ENCODE results near the gene DNM2. TPM values are rescaled to one million over a fixed set of nuclear protein-coding genes. Genes with fewer than 3 reads are reported as not detected.

The DNM2 gene
- total RNA-seq, 4 donors from 2014 or later: 469 to 1,152 (median 585) TPM

GRCh38 chr19:10796653-10797052, 78.8 kb downstream of the DNM2 start:
- WGBS, 2 donors (ENCODE audit: low coverage in 1 of 2): 96% methylated on average over 19 of the region's 19 CpGs; no CpG with 5 or more reads in 1 of the 2 donors
- intact Hi-C loops (cut with DNase I; ENCODE audit: low total_unique reads) (no loop called here), in situ Hi-C loops (cut with MboI; ENCODE audit: low pct_ligation_motif_present in 1 of 4, low pct_unique_long_range_greater_than_20kb in 1 of 4, low sequenced_read_pairs in 3 of 4) (no loop called here)
- Histone ChIP-seq H3K4me3 (no peak overlapping the region), H3K36me3 (peaks cover 0 to 71% (median 28%) of the 10 kb centered on the region in 4 donors), H3K27me3 (no peaks in the 10 kb centered on the region), H3K9me3 (no peaks in the 10 kb centered on the region), H3K27ac (no peak overlapping the region), H3K4me1 (no peaks in the 10 kb centered on the region)
- TF ChIP-seq, protein P1, sequence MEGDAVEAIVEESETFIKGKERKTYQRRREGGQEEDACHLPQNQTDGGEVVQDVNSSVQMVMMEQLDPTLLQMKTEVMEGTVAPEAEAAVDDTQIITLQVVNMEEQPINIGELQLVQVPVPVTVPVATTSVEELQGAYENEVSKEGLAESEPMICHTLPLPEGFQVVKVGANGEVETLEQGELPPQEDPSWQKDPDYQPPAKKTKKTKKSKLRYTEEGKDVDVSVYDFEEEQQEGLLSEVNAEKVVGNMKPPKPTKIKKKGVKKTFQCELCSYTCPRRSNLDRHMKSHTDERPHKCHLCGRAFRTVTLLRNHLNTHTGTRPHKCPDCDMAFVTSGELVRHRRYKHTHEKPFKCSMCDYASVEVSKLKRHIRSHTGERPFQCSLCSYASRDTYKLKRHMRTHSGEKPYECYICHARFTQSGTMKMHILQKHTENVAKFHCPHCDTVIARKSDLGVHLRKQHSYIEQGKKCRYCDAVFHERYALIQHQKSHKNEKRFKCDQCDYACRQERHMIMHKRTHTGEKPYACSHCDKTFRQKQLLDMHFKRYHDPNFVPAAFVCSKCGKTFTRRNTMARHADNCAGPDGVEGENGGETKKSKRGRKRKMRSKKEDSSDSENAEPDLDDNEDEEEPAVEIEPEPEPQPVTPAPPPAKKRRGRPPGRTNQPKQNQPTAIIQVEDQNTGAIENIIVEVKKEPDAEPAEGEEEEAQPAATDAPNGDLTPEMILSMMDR (IDR thresholded peaks at IDR 0.05): no peak
- DNase-seq: no peak

DNA sequence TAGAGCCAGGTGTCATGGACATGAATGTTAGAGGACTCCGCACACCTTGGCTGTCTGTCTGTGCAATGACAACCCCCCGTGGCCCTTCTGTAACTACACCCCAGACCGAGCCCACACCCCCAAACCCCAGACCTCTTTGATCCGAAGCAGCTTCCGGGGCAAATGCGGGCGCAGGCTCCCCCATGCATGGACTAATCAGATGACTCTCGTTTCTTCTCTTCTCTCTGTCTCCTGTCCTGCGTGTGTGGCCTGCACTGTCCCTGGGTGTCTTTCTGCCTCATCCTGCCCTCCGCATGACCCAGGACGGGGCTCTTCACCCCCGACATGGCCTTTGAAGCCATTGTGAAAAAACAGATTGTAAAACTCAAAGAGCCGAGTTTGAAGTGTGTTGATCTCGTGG, 79.2 kb downstream of the DNM2 start:
- no peaks in the 10 kb centered on the region for H3K4me1 ChIP-seq
- no peak for TF ChIP-seq EP300 (IDR thresholded peaks at IDR 0.05; ENCODE audit: low read depth)
- TF ChIP-seq, protein P1 (IDR thresholded peaks at IDR 0.05): no peak
- no peak for TF ChIP-seq POLR2A (IDR thresholded peaks at IDR 0.05)
- in situ Hi-C loops (cut with MboI; ENCODE audit: low pct_ligation_motif_present in 1 of 4, low pct_unique_long_range_greater_than_20kb in 1 of 4, low sequenced_read_pairs in 3 of 4) (no loop called here), intact Hi-C loops (cut with DNase I; ENCODE audit: low total_unique reads) (no loop called here)
- no peaks in the 10 kb centered on the region for H3K9me3 ChIP-seq
- no peak overlapping the region for H3K27ac ChIP-seq
- no peak overlapping the region for H3K4me3 ChIP-seq
- H3K36me3 ChIP-seq: peaks cover 0 to 71% (median 28%) of the 10 kb centered on the region in 4 donors
- DNase-seq: no peak
- H3K27me3 ChIP-seq: no peaks in the 10 kb centered on the region
- WGBS, 2 donors (ENCODE audit: low coverage in 1 of 2): 69 to 87% methylated on average over 3 to 14 of the region's 14 CpGs

GRCh38 chr19:10797541-10798256, 79.8 kb downstream of the DNM2 start:
- H3K9me3 ChIP-seq: no peaks in the 10 kb centered on the region
- peaks cover 0 to 72% (median 27%) of the 10 kb centered on the region in 4 donors for H3K36me3 ChIP-seq
- TF ChIP-seq POLR2A (IDR thresholded peaks at IDR 0.05): no peak
- TF ChIP-seq, protein P1 (IDR thresholded peaks at IDR 0.05): no peak
- peak in 1 of 3 donors; percentile 12 for TF ChIP-seq POLR2AphosphoS5 (IDR thresholded peaks at IDR 0.05)
- TF ChIP-seq EP300 (IDR thresholded peaks at IDR 0.05; ENCODE audit: low read depth): no peak
- H3K27me3 ChIP-seq: no peaks in the 10 kb centered on the region
- intact Hi-C loops (cut with DNase I; ENCODE audit: low total_unique reads) (no loop called here), in situ Hi-C loops (cut with MboI; ENCODE audit: low pct_ligation_motif_present in 1 of 4, low pct_unique_long_range_greater_than_20kb in 1 of 4, low sequenced_read_pairs in 3 of 4) (no loop called here)
- no peak overlapping the region for H3K27ac ChIP-seq
- no peaks in the 10 kb centered on the region for H3K4me1 ChIP-seq
- no peak for DNase-seq
- WGBS, 2 donors (ENCODE audit: low coverage in 1 of 2): 74 to 77% methylated on average over 3 to 19 of the region's 19 CpGs
- no peak overlapping the region for H3K4me3 ChIP-seq

DNA sequence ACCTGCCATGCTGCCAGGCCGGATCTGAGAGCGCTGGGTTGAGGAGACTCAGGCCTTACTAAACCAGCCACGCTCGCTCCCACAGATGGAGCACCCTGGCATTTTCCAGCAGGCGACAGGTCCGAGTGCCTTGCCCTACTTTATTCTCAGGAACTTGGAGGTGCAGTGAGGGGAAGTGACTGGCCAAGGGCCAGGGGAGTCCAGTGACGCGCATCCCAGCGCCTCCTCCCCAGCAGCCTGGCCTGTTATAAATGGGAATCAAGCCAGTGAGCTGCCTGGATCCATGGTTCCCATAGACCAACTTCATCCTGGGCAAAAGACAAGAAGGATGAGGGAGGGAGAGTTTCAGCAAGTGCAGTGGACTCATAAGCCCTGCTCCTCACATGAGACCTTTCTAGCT, 82.6 kb downstream of the DNM2 start:
- 82% methylated on average over 9 of the region's 9 CpGs; no CpG with 5 or more reads in 1 of the 2 donors for WGBS, 2 donors (ENCODE audit: low coverage in 1 of 2)
- H3K4me1 ChIP-seq: no peaks in the 10 kb centered on the region
- H3K27ac ChIP-seq: no peak overlapping the region
- intact Hi-C loops (cut with DNase I; ENCODE audit: low total_unique reads) (no loop called here), in situ Hi-C loops (cut with MboI; ENCODE audit: low pct_ligation_motif_present in 1 of 4, low pct_unique_long_range_greater_than_20kb in 1 of 4, low sequenced_read_pairs in 3 of 4) (no loop called here)
- DNase-seq: no peak
- H3K27me3 ChIP-seq: no peaks in the 10 kb centered on the region
- H3K4me3 ChIP-seq: no peak overlapping the region
- TF ChIP-seq POLR2AphosphoS5 (IDR thresholded peaks at IDR 0.05): no peak
- TF ChIP-seq, protein P1 (IDR thresholded peaks at IDR 0.05): no peak
- no peak for TF ChIP-seq POLR2A (IDR thresholded peaks at IDR 0.05)
- TF ChIP-seq EP300 (IDR thresholded peaks at IDR 0.05; ENCODE audit: low read depth): no peak
- peaks cover 0 to 71% (median 29%) of the 10 kb centered on the region in 4 donors for H3K36me3 ChIP-seq
- H3K9me3 ChIP-seq: no peaks in the 10 kb centered on the region
